OCI-LY3 (cell line): ENCODE measurements around the gene RAPGEF2.

Experiments used
- H2AFZ ChIP-seq: fragments of 200-600, 300-600 bp; shearing (Covaris generic); 2 replicates; pipeline ENCODE4 v1.6.0; 2014; ENCODE audit warnings: antibody characterized with exemption, low read depth, low read length
- H3K27ac ChIP-seq: fragments of 200-600, 300-600 bp; sonication (generic); 2 replicates; pipeline ENCODE4 v1.5.1; 2014; ENCODE audit warnings: mild to moderate bottlenecking, low read length, moderate library complexity, mixed read lengths
- H3K27me3 ChIP-seq: fragments of 200-600, 300-600 bp; sonication (generic); 2 replicates; pipeline ENCODE4 v1.6.1; 2014; ENCODE audit warnings: low read depth, low read length, mixed read lengths
- H3K36me3 ChIP-seq: fragments of 200-600, 300-600 bp; sonication (generic); replicated peaks from 2 replicates; pipeline ENCODE3; 2014; ENCODE audit warnings: low read depth, low read length, mixed read lengths
- H3K4me1 ChIP-seq: fragments of 300-600, 200-600 bp; sonication (generic); 2 replicates; pipeline ENCODE4 v1.6.1; 2014; ENCODE audit warnings: low read length, mixed read lengths
- H3K4me2 ChIP-seq: fragments of 200-600, 300-600 bp; sonication (generic); 2 replicates; pipeline ENCODE4 v1.6.1; 2014; ENCODE audit warnings: low read length, mixed read lengths
- H3K4me3 ChIP-seq: fragments of 300-600, 200-600 bp; sonication (generic); 2 replicates; pipeline ENCODE4 v1.5.1; 2014; ENCODE audit warnings: antibody characterized with exemption, mild to moderate bottlenecking, low read length, moderate library complexity
- H3K79me2 ChIP-seq: fragments of 300-600, 200-600 bp; shearing (Covaris generic); 2 replicates; pipeline ENCODE4 v1.6.1; 2014; ENCODE audit warnings: mild to moderate bottlenecking, low read length, mixed read lengths
- H3K9ac ChIP-seq: fragments of 300-600, 200-600 bp; shearing (Covaris generic); 2 replicates; pipeline ENCODE4 v1.6.0; 2014; ENCODE audit warnings: mild to moderate bottlenecking, low read length, moderate library complexity
- H3K9me3 ChIP-seq: fragments of 200-600, 300-600 bp; shearing (Covaris generic); 2 replicates; pipeline ENCODE4 v1.6.1; 2014; ENCODE audit warnings: low read length, mixed read lengths; ENCODE audit not compliant: insufficient read depth
- H4K20me1 ChIP-seq: fragments of 200-600, 300-600 bp; sonication (generic); 2 replicates; pipeline ENCODE4 v1.6.1; 2016; ENCODE audit warnings: low read length, mixed read lengths; ENCODE audit not compliant: insufficient read depth
- EZH2phosphoT487 ChIP-seq: fragments of 200-600 bp; shearing (Covaris generic); IDR thresholded peaks from 2 replicates; pipeline ENCODE4 v1.6.1; 2018; ENCODE audit warnings: antibody characterized with exemption, mixed run types, low read depth
- TF ChIP-seq, protein P1 (sequence below): fragments of 200-600, 300-600 bp; sonication (generic); IDR thresholded peaks from 2 replicates; pipeline ENCODE4 v1.5.1; 2014; ENCODE audit warnings: antibody characterized with exemption, low read length, low read depth

The RAPGEF2 gene

DNA sequence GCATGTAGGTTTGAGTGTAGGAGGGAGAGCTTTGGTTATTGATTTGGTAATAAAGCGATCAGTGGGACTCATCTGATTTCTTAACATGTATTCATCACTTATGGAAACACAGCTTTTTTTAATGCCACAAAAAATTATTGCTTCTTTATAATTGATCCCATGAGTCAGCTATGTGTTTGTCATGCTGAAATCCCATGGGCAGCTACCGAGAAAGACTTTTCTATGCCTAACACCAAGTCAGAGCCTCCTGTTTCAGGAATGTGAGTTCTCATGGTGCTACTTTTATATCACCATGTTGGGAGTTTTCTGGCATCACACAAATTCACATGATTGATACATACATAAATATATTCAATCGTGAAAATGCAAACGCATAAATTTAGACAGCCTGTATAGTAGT lies 165.7 kb downstream of the RAPGEF2 start:
- Histone ChIP-seq H3K27me3 (no peaks in the 10 kb centered on the region), H3K9me3 (no peaks in the 10 kb centered on the region), H4K20me1 (no peaks in the 10 kb centered on the region), H3K79me2 (no peaks in the 10 kb centered on the region), H3K4me1 (peaks cover 13% of the 10 kb centered on the region), H3K36me3 (no peaks in the 10 kb centered on the region), H3K27ac (no peak overlapping the region), H3K4me3 (no peak overlapping the region), H3K4me2 (no peak overlapping the region), H3K9ac (no peak overlapping the region), H2AFZ (no peak overlapping the region)
- TF ChIP-seq EZH2phosphoT487: no peak
- TF ChIP-seq, protein P1, sequence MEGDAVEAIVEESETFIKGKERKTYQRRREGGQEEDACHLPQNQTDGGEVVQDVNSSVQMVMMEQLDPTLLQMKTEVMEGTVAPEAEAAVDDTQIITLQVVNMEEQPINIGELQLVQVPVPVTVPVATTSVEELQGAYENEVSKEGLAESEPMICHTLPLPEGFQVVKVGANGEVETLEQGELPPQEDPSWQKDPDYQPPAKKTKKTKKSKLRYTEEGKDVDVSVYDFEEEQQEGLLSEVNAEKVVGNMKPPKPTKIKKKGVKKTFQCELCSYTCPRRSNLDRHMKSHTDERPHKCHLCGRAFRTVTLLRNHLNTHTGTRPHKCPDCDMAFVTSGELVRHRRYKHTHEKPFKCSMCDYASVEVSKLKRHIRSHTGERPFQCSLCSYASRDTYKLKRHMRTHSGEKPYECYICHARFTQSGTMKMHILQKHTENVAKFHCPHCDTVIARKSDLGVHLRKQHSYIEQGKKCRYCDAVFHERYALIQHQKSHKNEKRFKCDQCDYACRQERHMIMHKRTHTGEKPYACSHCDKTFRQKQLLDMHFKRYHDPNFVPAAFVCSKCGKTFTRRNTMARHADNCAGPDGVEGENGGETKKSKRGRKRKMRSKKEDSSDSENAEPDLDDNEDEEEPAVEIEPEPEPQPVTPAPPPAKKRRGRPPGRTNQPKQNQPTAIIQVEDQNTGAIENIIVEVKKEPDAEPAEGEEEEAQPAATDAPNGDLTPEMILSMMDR: no peak

DNA sequence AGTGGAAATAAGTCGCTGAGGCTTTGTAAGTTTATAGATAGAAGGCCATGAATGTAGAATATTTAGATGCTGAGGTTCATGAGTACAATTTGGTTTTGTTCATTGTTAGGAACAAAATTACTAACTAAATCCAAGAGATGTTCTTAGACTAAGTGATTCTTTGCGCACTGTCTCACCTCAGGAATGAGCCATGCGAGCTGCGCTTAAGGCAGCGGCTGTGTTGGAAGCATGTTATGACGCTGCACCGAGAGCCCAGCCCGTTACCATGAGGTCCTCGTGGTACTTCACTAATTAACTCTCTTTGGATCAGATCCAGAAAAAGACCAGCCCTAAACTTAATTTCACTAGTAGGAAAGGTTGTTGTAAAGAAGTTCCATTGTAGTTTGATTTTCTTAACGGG lies 166.2 kb downstream of the RAPGEF2 start:
- H3K4me1 ChIP-seq: peaks cover 11% of the 10 kb centered on the region; the same call in 1 of the 2 replicates
- no peaks in the 10 kb centered on the region for H3K9me3 ChIP-seq
- H3K36me3 ChIP-seq: no peaks in the 10 kb centered on the region
- no peak overlapping the region for H3K4me3 ChIP-seq
- TF ChIP-seq, protein P1: no peak
- no peak for TF ChIP-seq EZH2phosphoT487
- H2AFZ ChIP-seq: no peak overlapping the region
- H4K20me1 ChIP-seq: no peaks in the 10 kb centered on the region
- H3K27me3 ChIP-seq: no peaks in the 10 kb centered on the region
- H3K27ac ChIP-seq: no peak overlapping the region
- H3K79me2 ChIP-seq: no peaks in the 10 kb centered on the region
- no peak overlapping the region for H3K9ac ChIP-seq
- no peak overlapping the region for H3K4me2 ChIP-seq

DNA sequence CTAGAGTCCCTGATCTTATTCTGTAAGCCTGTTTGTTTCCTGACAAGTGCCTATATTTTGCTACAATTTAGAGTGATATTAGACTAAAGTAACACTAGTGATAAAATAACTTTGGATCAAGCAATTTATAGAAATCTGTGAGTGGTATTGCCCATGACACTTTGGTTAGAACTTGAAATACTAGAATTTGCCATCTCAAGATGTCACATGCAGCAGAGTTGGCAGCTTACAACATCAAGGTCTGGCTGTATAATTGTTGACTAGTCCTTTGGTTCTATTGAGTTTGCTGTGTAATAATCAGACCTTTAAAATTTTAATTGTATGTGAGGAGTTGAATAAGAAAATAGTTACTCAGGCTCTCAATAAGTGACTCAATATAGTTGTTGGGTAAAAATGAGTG lies 167.1 kb downstream of the RAPGEF2 start:
- Histone ChIP-seq H3K27ac (no peak overlapping the region), H3K79me2 (no peaks in the 10 kb centered on the region), H3K27me3 (no peaks in the 10 kb centered on the region), H3K9ac (no peak overlapping the region), H2AFZ (no peak overlapping the region), H3K4me3 (no peak overlapping the region), H3K9me3 (no peaks in the 10 kb centered on the region), H3K4me2 (no peak overlapping the region), H3K36me3 (no peaks in the 10 kb centered on the region), H4K20me1 (no peaks in the 10 kb centered on the region), H3K4me1 (peaks cover 11% of the 10 kb centered on the region; the same call in 1 of the 2 replicates)
- no peak for TF ChIP-seq EZH2phosphoT487
- TF ChIP-seq, protein P1: no peak

DNA sequence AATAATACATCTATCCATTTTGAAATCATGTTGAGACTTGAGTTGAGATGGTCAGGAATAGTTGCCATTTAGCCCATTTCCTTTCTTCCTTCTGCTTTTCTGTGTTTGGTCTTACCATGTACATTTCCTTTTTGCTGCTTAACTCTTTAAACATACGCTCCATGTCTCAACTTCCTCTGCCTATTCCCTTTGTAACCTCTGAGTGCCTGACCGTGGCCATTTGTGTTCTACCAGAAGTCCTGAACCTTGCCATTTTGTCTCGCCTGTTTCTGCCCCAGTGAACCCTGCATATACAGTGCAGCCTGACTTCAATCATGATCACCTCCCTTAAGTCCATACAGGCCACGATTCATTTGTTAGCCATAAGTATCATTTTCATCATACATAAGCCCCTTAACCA lies 169.0 kb downstream of the RAPGEF2 start:
- Histone ChIP-seq H3K9ac (no peak overlapping the region), H3K4me3 (no peak overlapping the region), H3K27ac (no peak overlapping the region), H4K20me1 (no peaks in the 10 kb centered on the region), H3K9me3 (no peaks in the 10 kb centered on the region), H3K36me3 (no peaks in the 10 kb centered on the region), H3K4me1 (peaks cover 11% of the 10 kb centered on the region; the same call in 1 of the 2 replicates), H3K4me2 (no peak overlapping the region), H3K79me2 (no peaks in the 10 kb centered on the region), H3K27me3 (no peaks in the 10 kb centered on the region), H2AFZ (no peak overlapping the region)
- TF ChIP-seq EZH2phosphoT487: no peak
- TF ChIP-seq, protein P1: no peak
